Type B pancreatic cell (in vitro differentiated cells): ENCODE measurements around the gene RASSF5. TPM values are rescaled to one million over a fixed set of nuclear protein-coding genes. Genes with fewer than 3 reads are reported as not detected.

Experiments
- DNase-seq: peaks from one replicate; pipeline ENCODE4 v3.0.0; 2021; ENCODE audit warnings: mixed read lengths; ENCODE audit not compliant: unreplicated experiment; ENCODE audit errors: extremely low spot score
- H3K27ac Mint-ChIP-seq: 2 replicates; pipeline ENCODE4 v1.8.0; 2021; ENCODE audit warnings: mild to moderate bottlenecking, mixed read lengths
- H3K27me3 Mint-ChIP-seq: 2 replicates; pipeline ENCODE4 v1.8.0; 2021; ENCODE audit warnings: mixed read lengths
- H3K36me3 Mint-ChIP-seq: 2 replicates; pipeline ENCODE4 v1.8.0; 2021; ENCODE audit warnings: mixed read lengths
- H3K4me1 Mint-ChIP-seq: one replicate; pipeline ENCODE4 v1.8.0; 2021; ENCODE audit warnings: mixed read lengths; ENCODE audit not compliant: unreplicated experiment
- H3K4me3 Mint-ChIP-seq: 2 replicates; pipeline ENCODE4 v1.8.0; 2021; ENCODE audit warnings: mild to moderate bottlenecking, mixed read lengths
- H3K9me3 Mint-ChIP-seq: 2 replicates; pipeline ENCODE4 v1.8.0; 2021; ENCODE audit warnings: mixed read lengths
- total RNA-seq: library from RNA; stranded (reverse); gene quantifications from 2 replicates; pipeline ENCODE4 v1.2.1, GENCODE V29; 2021; ENCODE audit warnings: low replicate concordance
- TF ChIP-seq, protein P1 (sequence below): fragments of 200-600 bp; sonication (generic); conservative IDR thresholded peaks from 2 replicates; pipeline ENCODE4 v1.5.0; 2021; ENCODE audit warnings: antibody characterized with exemption, mild to moderate bottlenecking

Gene RASSF5
- total RNA-seq, 1 donor from 2014 or later, result 3.8 TPM

DNA sequence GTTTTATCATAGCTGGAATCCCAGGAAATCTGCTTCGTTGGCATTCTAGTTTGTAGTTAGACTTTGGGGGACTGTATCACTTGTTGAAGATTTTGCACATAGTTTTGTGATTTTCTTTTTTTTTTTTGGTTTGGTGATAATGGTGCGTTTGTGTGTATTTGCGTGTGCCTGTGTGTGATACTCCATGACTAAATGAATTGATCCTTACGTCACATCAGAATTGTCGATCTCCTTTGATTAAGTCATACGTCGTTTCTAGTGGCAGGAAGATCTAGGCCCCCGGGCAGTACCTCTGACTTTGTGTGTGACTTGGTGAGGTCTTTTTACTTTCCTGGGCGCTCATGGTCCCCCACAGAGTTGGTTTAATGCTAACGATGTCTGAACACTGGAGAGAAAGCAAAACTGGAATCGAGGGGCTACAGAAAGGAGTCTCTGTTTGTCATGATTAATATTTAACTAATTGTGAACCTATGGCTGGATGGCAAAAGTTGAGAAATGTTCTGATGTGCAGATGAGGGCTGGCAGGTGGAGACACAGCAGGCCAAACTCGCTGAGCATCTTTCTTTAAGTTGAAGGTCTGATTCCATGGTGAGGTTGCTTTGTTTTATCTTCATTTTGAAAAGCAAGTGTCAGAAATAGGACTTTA is 2.4 kb downstream of the RASSF5 start:
- Mint-ChIP-seq H3K4me1 (peaks cover 30% of the 10 kb centered on the region), H3K9me3 (no peaks in the 10 kb centered on the region), H3K27ac (no peak overlapping the region), H3K36me3 (no peaks in the 10 kb centered on the region), H3K4me3 (peak overlapping the region; percentile 52), H3K27me3 (peaks cover 75% of the 10 kb centered on the region)
- TF ChIP-seq, protein P1, sequence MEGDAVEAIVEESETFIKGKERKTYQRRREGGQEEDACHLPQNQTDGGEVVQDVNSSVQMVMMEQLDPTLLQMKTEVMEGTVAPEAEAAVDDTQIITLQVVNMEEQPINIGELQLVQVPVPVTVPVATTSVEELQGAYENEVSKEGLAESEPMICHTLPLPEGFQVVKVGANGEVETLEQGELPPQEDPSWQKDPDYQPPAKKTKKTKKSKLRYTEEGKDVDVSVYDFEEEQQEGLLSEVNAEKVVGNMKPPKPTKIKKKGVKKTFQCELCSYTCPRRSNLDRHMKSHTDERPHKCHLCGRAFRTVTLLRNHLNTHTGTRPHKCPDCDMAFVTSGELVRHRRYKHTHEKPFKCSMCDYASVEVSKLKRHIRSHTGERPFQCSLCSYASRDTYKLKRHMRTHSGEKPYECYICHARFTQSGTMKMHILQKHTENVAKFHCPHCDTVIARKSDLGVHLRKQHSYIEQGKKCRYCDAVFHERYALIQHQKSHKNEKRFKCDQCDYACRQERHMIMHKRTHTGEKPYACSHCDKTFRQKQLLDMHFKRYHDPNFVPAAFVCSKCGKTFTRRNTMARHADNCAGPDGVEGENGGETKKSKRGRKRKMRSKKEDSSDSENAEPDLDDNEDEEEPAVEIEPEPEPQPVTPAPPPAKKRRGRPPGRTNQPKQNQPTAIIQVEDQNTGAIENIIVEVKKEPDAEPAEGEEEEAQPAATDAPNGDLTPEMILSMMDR, result no peak
- DNase-seq, result no peak

DNA sequence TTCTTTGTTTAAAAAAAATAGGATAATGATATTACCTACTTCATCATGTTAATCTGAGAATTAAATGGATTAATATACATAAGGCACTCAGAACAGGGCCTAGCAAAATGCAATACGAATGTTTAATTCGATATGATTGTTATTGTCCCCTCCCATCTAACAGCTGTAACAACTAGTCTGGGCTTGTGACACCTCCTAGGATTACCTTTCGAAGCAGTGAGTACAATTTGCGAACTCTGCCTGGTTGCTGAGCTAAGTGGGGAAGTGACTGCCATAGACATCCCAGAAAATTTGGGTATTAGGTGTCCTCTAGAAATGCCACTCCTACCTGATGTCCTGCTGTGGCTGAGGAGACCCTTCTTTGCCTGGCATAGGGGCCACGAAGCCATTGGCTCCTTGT is 3.0 kb downstream of the RASSF5 start:
- no peak overlapping the region for H3K27ac Mint-ChIP-seq
- no peaks in the 10 kb centered on the region for H3K9me3 Mint-ChIP-seq
- H3K27me3 Mint-ChIP-seq, result peaks cover 69% of the 10 kb centered on the region
- H3K36me3 Mint-ChIP-seq, result no peaks in the 10 kb centered on the region
- H3K4me3 Mint-ChIP-seq, result no peak overlapping the region
- no peak for DNase-seq
- peaks cover 37% of the 10 kb centered on the region for H3K4me1 Mint-ChIP-seq
- TF ChIP-seq, protein P1, result no peak

DNA sequence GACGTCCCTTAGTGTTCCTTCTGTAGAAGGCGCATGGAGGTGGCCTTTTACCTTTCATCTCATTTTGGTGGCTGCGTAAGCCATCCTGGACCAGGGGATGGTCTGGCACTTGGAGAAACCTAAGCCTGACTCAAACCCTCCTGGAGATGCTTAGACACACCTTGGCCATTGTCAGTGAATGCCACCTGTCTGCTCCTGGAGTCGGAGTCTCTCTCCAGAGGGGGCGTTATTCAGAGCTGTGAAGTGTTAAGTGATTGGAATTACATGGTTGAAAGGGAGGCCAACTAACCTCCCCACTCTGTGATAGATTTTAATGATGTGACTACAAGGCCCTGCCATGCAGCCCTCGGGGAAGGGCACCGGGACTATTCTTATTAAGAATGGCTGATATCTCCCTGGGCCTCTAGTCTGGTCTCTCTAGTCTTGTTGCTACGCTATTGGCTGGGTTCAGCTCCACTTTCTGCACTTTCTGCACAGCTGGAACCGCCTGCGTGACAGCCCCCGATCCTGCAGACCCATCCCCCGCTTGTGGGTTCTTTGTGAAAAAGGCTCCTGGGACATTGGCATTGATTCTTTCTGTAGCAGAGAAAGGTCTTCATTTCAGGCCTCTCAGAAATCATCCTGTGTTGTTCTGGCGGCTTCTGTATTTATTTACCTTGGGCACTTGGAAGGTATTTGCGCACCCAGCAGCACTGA is 4.2 kb downstream of the RASSF5 start:
- Mint-ChIP-seq H3K9me3 (no peaks in the 10 kb centered on the region), H3K36me3 (no peaks in the 10 kb centered on the region), H3K4me3 (no peak overlapping the region), H3K27me3 (peaks cover 57% of the 10 kb centered on the region), H3K27ac (no peak overlapping the region), H3K4me1 (peaks cover 37% of the 10 kb centered on the region)
- TF ChIP-seq, protein P1, result no peak
- no peak for DNase-seq

DNA sequence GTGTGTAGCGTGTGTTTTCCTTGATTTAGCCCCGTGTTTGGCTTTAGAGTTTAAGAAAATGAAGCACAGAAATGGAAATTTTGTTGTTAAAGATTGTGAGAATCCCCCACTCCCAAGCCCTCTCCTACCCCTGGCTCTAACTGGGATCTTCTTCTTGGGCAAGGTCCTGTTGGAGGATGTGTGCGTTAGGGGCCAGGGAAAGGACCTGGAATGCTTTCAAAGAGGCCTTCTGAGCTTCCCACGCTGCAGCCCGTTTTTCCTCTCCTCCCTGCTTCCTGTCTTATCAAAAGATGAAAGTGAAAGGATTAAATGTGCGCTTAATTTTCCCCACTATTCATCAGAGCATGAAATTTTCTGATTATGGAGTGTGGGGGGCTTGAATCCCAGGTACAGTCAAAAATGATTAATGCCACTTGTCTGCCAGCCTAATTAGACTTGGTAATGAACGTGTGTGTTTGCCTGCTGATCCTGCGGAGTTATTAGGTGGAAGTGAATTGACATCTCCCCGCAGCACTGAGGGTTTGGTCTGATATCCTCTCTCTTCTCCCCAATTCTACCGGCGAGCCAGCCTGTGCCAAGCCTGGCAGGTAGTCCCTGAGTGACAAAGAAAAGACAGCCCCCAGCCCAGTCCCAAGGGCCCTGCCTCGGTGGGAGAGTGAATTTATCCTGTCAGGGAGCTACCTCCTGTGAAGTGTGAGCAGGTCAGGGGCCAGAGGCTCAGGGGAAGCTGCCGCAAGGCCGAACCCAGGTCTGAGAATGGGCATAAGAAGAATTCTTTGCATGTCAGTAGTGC is 4.9 kb downstream of the RASSF5 start:
- no peak overlapping the region for H3K27ac Mint-ChIP-seq
- H3K9me3 Mint-ChIP-seq, result no peaks in the 10 kb centered on the region
- no peak overlapping the region for H3K4me3 Mint-ChIP-seq
- peaks cover 37% of the 10 kb centered on the region for H3K4me1 Mint-ChIP-seq
- DNase-seq, result no peak
- TF ChIP-seq, protein P1, result no peak
- no peaks in the 10 kb centered on the region for H3K36me3 Mint-ChIP-seq
- peaks cover 51% of the 10 kb centered on the region for H3K27me3 Mint-ChIP-seq

DNA sequence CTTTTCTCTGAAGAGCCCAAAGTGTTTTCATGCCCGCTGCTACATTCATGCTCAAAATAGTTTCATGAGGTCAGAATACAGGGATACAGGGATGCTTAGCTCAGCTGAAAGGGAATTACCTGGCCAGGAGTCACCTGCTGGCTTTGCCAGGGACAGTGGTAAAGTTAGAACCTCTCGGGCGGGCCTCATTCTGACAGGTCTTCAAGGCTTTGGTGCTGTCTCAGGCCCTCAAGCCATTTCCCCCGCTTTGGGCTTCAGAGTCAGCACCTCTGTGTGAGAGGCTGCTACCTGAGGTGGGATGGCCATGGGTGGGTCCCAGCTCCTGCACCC is 5.5 kb downstream of the RASSF5 start:
- Mint-ChIP-seq H3K27me3 (peaks cover 50% of the 10 kb centered on the region), H3K27ac (no peak overlapping the region)

More for the DNA sequence above, 5.5 kb downstream of the RASSF5 start:
- H3K9me3 Mint-ChIP-seq, result no peaks in the 10 kb centered on the region
- DNase-seq, result no peak
- no peaks in the 10 kb centered on the region for H3K36me3 Mint-ChIP-seq
- TF ChIP-seq, protein P1, result no peak
- H3K4me3 Mint-ChIP-seq, result no peak overlapping the region
- peaks cover 37% of the 10 kb centered on the region for H3K4me1 Mint-ChIP-seq
